ENCODE data around the gene ELFN2.

The ELFN2 gene

GRCh38 chr22:37454857-37455686 lies 27.8 kb upstream of the ELFN2 start:
- peak; percentile 79 for DNase-seq

GRCh38 chr22:37453696-37454095 lies 26.4 kb upstream of the ELFN2 start:
- DNase-seq: no peak

- DNase-seq: no peak
Measured at GRCh38 chr22:37451218-37451617, 23.9 kb upstream of the ELFN2 start.

- no peak for DNase-seq
Measured at GRCh38 chr22:37449331-37450001, 22.2 kb upstream of the ELFN2 start.

- DNase-seq: no peak
Measured at GRCh38 chr22:37448516-37449127, 21.3 kb upstream of the ELFN2 start.

GRCh38 chr22:37445501-37445900 lies 18.2 kb upstream of the ELFN2 start:
- no peak for DNase-seq

GRCh38 chr22:37443977-37444376 lies 16.7 kb upstream of the ELFN2 start:
- no peak for DNase-seq

GRCh38 chr22:37443086-37443485 lies 15.8 kb upstream of the ELFN2 start:
- no peak for DNase-seq

- DNase-seq: peak; percentile 51
Measured at GRCh38 chr22:37442537-37442936, 15.3 kb upstream of the ELFN2 start.

- DNase-seq: no peak
Measured at GRCh38 chr22:37442135-37442534, 14.9 kb upstream of the ELFN2 start.

GRCh38 chr22:37440875-37441274 lies 13.6 kb upstream of the ELFN2 start:
- no peak for DNase-seq

- peak; percentile 58 for DNase-seq
Measured at GRCh38 chr22:37439347-37439746, 12.1 kb upstream of the ELFN2 start.

- no peak for DNase-seq
Measured at GRCh38 chr22:37435970-37436603, 8.8 kb upstream of the ELFN2 start.

- no peak for DNase-seq
Measured at GRCh38 chr22:37433786-37434185, 6.5 kb upstream of the ELFN2 start.

GRCh38 chr22:37432708-37433054 lies 5.4 kb upstream of the ELFN2 start:
- DNase-seq: no peak

GRCh38 chr22:37431801-37432707 lies 4.8 kb upstream of the ELFN2 start:
- no peak for DNase-seq

GRCh38 chr22:37431366-37431765 lies 4.1 kb upstream of the ELFN2 start:
- DNase-seq: no peak

GRCh38 chr22:37430941-37431340 lies 3.7 kb upstream of the ELFN2 start:
- DNase-seq: no peak

- peak; percentile 75 for DNase-seq
Measured at GRCh38 chr22:37428649-37429586, 1.6 kb upstream of the ELFN2 start.

GRCh38 chr22:37427711-37428635 lies 694 bp upstream of the ELFN2 start:
- no peak for DNase-seq
